Measurements from ENCODE around the gene TMOD1.
"Not testable (repeated sequence)": the region's sequence is repeated elsewhere in the genome, so short reads cannot be mapped to it uniquely, and the experiment has no call there.

DNA sequence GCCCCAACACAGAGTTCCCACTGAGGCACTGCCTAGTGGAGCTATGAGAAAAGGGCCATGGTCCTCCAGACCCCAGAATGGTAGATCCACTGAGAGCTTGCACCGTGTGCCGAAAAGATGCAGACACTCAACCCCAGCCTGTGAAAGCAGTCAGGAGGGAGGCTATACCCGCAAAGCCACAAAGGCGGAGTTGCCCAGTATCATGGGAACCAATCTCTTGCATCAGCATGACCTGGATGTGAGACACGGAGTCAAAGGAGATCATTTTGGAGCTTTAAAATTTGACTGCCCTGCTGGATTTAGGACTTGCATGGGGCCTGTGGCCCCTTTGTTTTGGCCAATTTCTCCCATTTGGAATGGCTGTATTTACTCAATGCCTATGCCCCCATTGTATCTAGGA lies 121.0 kb downstream of the TMOD1 start:
- TF ChIP-seq EZH2 (IDR thresholded peaks at IDR 0.05; ENCODE audit: low read length, unreplicated experiment): not testable (repeated sequence)
- TF ChIP-seq, protein P1, sequence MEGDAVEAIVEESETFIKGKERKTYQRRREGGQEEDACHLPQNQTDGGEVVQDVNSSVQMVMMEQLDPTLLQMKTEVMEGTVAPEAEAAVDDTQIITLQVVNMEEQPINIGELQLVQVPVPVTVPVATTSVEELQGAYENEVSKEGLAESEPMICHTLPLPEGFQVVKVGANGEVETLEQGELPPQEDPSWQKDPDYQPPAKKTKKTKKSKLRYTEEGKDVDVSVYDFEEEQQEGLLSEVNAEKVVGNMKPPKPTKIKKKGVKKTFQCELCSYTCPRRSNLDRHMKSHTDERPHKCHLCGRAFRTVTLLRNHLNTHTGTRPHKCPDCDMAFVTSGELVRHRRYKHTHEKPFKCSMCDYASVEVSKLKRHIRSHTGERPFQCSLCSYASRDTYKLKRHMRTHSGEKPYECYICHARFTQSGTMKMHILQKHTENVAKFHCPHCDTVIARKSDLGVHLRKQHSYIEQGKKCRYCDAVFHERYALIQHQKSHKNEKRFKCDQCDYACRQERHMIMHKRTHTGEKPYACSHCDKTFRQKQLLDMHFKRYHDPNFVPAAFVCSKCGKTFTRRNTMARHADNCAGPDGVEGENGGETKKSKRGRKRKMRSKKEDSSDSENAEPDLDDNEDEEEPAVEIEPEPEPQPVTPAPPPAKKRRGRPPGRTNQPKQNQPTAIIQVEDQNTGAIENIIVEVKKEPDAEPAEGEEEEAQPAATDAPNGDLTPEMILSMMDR (conservative IDR thresholded peaks at IDR 0.05; ENCODE audit: low read depth, low read length): not testable (repeated sequence)
